Neural crest cell (in vitro differentiated cells): ENCODE data around the gene FBLIM1. TPM values are rescaled to one million over a fixed set of nuclear protein-coding genes. Genes with fewer than 3 reads are reported as not detected.

ENCODE experiments used
- DNase-seq: peaks from one replicate; pipeline ENCODE4 v3.0.0; 2021; ENCODE audit warnings: low read depth, mixed read lengths, low spot score
- H3K27ac Mint-ChIP-seq: one replicate; pipeline ENCODE4 v1.8.0; 2021; ENCODE audit warnings: mild to moderate bottlenecking, mixed read lengths; ENCODE audit not compliant: unreplicated experiment
- H3K27me3 Mint-ChIP-seq: 2 replicates; pipeline ENCODE4 v1.8.0; 2021; ENCODE audit warnings: low read depth, mild to moderate bottlenecking, mixed read lengths
- H3K36me3 Mint-ChIP-seq: 2 replicates; pipeline ENCODE4 v1.8.0; 2021; ENCODE audit warnings: low read depth, mild to moderate bottlenecking, mixed read lengths
- H3K4me1 Mint-ChIP-seq: 2 replicates; pipeline ENCODE4 v1.8.0; 2021; ENCODE audit warnings: mixed read lengths
- H3K4me3 Mint-ChIP-seq: one replicate; pipeline ENCODE4 v1.8.0; 2021; ENCODE audit warnings: mild to moderate bottlenecking, mixed read lengths
- H3K9me3 Mint-ChIP-seq: 2 replicates; pipeline ENCODE4 v1.8.0; 2021; ENCODE audit warnings: mixed read lengths
- total RNA-seq: library from RNA; stranded (reverse); gene quantifications from 2 replicates; pipeline ENCODE4 v1.2.1, GENCODE V29; 2021
- TF ChIP-seq, protein P1 (sequence below): fragments of 200-600 bp; sonication (generic); conservative IDR thresholded peaks from 2 replicates; pipeline ENCODE4 v1.5.0; 2021; ENCODE audit warnings: antibody characterized with exemption, mild to moderate bottlenecking

FBLIM1 gene
- total RNA-seq, 1 donor from 2014 or later: 6.2 TPM

DNA sequence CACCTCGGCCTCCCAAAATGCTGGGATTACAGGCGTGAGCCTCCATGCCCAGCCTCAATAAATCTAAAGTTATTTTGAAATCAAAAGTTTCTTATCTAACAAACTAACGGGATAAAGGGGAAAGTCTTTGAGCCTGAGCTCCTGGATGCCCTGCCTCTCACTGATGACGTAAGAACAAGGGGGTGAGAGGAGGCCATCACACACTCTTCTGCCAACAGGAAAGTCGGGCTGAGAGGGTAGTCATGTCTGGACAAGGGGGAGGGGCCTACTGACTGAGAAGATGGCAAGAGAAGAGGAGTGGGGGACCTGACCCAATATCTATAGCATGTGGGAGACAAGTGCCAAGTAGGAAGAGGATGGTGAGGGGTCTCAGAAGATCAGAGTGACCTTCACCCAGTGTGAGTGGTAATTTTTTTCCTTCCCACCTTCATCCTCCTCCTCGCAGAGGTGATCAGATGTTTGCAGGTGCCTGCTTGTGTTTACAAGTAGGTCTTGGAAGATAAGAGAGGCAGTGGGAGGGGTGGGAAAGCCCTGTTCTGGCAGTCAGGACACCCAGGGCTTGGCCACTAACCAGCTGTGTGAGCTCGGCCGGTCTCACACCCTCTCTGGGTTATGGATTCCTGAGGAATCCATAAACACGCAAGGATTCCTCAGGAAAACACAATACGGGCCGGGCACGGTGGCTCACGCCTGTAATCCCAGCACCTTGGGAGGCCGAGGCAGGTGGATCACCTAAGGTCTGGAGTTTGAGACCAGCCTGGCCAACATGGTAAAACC lies 39.2 kb downstream of the FBLIM1 start:
- no peak for DNase-seq
- H3K4me3 Mint-ChIP-seq: no peak overlapping the region
- H3K4me1 Mint-ChIP-seq: peaks cover 23% of the 10 kb centered on the region
- H3K27me3 Mint-ChIP-seq: peaks cover 24% of the 10 kb centered on the region
- TF ChIP-seq, protein P1, sequence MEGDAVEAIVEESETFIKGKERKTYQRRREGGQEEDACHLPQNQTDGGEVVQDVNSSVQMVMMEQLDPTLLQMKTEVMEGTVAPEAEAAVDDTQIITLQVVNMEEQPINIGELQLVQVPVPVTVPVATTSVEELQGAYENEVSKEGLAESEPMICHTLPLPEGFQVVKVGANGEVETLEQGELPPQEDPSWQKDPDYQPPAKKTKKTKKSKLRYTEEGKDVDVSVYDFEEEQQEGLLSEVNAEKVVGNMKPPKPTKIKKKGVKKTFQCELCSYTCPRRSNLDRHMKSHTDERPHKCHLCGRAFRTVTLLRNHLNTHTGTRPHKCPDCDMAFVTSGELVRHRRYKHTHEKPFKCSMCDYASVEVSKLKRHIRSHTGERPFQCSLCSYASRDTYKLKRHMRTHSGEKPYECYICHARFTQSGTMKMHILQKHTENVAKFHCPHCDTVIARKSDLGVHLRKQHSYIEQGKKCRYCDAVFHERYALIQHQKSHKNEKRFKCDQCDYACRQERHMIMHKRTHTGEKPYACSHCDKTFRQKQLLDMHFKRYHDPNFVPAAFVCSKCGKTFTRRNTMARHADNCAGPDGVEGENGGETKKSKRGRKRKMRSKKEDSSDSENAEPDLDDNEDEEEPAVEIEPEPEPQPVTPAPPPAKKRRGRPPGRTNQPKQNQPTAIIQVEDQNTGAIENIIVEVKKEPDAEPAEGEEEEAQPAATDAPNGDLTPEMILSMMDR: no peak
- no peaks in the 10 kb centered on the region for H3K36me3 Mint-ChIP-seq
- H3K9me3 Mint-ChIP-seq: no peaks in the 10 kb centered on the region
- peak overlapping the region; percentile 27 for H3K27ac Mint-ChIP-seq

DNA sequence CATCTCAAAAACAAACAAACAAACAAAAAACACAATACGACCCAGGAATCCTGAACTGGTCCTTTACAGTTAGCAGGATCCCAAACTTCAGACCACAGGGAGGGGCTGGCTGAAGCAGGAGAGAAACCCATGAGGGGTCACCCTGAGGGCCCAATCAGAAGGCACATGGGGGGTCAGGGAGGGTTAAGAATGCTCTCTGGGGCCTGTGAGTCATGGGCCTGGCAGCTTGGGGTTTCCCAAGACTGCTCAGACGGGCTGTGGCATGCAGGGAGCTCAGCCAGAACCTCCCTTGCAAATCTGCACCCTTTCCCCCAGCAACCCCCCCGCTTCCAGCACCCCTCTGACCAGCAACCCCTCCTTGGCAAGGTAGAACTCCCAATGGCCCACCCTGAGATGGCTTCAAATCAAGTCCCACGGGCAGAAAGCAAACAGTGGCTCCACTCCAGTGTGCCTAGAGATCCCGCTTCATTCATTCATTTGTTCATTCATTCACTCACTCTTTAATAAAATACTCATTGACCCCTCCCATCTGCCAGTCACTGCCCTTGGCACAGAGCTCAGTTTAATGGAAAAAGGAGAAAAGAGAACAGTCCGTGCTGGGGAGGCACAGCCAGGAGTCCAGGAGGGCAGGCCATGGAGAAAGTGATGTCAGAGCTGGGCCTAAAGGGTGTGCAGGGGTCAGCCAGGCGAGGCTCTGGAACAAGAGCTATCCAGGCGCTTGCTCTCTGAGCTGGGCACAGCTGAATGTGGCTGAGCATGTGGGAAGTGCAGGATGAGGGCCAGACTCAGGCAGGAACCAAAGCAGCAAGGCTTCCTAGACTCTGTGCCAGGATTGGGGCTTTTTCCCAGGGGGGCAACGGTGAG lies 40.6 kb downstream of the FBLIM1 start:
- Mint-ChIP-seq H3K9me3 (no peaks in the 10 kb centered on the region), H3K4me3 (no peak overlapping the region), H3K4me1 (peaks cover 33% of the 10 kb centered on the region), H3K27me3 (peaks cover 28% of the 10 kb centered on the region), H3K36me3 (no peaks in the 10 kb centered on the region), H3K27ac (no peak overlapping the region)
- TF ChIP-seq, protein P1: no peak
- DNase-seq: no peak

DNA sequence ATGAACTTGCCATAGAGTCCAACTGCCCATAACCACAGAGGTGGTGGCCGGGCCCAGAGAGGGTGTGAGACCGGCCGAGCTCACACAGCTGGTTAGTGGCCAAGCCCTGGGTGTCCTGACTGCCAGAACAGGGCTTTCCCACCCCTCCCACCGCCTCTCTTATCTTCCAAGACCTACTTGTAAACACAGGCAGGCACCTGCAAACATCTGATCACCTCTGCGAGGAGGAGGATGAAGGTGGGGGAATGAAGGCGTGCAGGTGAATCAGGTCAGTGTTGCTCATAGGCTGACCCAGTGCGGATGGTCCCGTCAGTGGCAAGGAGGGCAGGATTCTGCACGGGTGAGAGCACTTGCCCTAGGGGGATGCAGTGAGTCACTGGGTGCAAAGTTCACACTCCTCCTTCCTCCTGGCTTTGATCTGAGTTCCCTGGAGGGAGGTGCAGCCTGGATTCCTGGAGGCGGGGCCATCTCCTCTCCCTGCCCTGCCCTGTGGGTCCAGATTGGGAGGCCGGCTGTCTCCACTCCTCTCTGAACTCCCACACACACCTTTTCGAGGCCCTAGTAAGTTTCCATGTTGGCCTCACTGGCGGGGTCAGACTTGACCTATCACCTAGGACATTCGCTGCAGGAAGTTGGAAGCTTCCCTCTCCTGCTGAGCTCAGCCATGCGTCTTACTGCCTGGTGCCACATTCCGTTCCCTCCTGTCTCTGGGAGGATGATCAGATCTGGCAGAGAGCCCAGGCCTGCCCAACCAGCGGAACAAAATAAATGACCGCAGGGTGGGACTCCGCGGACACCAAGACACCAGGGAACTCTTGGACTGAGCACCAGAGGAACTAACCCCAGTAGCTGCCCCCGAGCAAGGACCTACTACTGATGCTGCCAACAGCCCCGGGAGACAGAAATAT lies 41.6 kb downstream of the FBLIM1 start:
- DNase-seq: no peak
- Mint-ChIP-seq H3K4me1 (peaks cover 35% of the 10 kb centered on the region), H3K27me3 (peaks cover 28% of the 10 kb centered on the region), H3K9me3 (no peaks in the 10 kb centered on the region), H3K27ac (peak overlapping the region; percentile 50), H3K36me3 (no peaks in the 10 kb centered on the region), H3K4me3 (no peak overlapping the region)
- TF ChIP-seq, protein P1: no peak

DNA sequence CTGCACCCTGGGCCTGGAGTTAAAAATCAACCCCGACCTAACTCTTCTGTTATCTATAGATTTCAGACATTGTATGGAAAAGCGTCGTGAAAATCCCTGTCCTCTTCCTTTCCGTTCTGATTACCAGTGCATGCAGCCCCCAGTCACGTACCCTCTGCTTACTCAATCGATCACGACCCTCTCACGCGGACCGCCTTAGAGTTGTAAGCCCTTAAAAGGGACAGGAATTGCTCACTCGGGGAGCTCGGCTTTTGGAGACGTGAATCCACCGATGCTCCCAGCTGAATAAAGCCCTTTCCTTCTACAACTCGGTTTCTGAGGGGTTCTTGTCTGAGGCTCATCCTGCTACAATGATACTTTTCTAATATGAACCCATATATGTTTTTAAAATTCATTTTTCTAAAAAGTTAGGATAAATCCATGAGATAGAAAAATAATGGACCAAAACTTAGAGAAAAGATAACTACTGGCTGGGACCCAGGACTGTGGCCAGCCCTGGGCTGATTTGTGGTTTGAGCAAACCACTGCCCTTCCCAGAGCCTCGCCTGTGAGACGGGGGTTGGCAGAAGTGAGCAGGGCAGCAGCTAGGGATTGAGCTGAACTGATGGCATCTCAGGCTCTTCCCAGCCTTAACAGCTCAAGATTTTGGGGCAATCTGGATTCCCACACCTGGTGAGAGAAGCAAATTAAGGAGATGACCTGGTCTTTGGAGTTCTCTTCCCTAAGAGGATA lies 43.8 kb downstream of the FBLIM1 start:
- TF ChIP-seq, protein P1: no peak
- no peaks in the 10 kb centered on the region for H3K9me3 Mint-ChIP-seq
- H3K27me3 Mint-ChIP-seq: peaks cover 37% of the 10 kb centered on the region
- peaks cover 28% of the 10 kb centered on the region for H3K4me1 Mint-ChIP-seq
- no peak overlapping the region for H3K27ac Mint-ChIP-seq
- DNase-seq: no peak
- no peak overlapping the region for H3K4me3 Mint-ChIP-seq
- no peaks in the 10 kb centered on the region for H3K36me3 Mint-ChIP-seq
